HFFc6 (cell line): ENCODE measurements around the gene CALB2. TPM values are rescaled to one million over a fixed set of nuclear protein-coding genes. Genes with fewer than 3 reads are reported as not detected.

Source experiments
- DNase-seq: peaks from one replicate; pipeline ENCODE4 v3.0.0-alpha.2; 2018
- H3K27ac Mint-ChIP-seq: 2 replicates; pipeline ENCODE4 v1.8.0; 2020; ENCODE audit warnings: mild to moderate bottlenecking, mixed read lengths
- H3K27me3 Mint-ChIP-seq: 2 replicates; pipeline ENCODE4 v1.8.0; 2021; ENCODE audit warnings: mild to moderate bottlenecking, moderate library complexity, mixed read lengths; ENCODE audit not compliant: insufficient read depth
- H3K36me3 Mint-ChIP-seq: 2 replicates; pipeline ENCODE4 v1.8.0; 2021; ENCODE audit warnings: low read depth, mixed read lengths
- H3K4me1 Mint-ChIP-seq: 2 replicates; pipeline ENCODE4 v1.8.0; 2020; ENCODE audit warnings: low read depth, mixed read lengths
- H3K4me3 Mint-ChIP-seq: 2 replicates; pipeline ENCODE4 v1.8.0; 2020; ENCODE audit warnings: mild to moderate bottlenecking, moderate library complexity, mixed read lengths
- H3K9me3 Mint-ChIP-seq: 2 replicates; pipeline ENCODE4 v1.8.0; 2020; ENCODE audit warnings: mild to moderate bottlenecking, mixed read lengths
- total RNA-seq, 6 experiments: library from RNA; stranded (reverse); fragmentation: NEBNext Ultra II Directional; extraction: Animal tissue kit (Norgen Biotek cat#: 25700); gene quantifications; 2 replicates in 1 of 6; 3 replicates in 5 of 6; pipeline ENCODE4 v1.2.3, GENCODE V29; 2021
- TF ChIP-seq, protein P1 (sequence below): fragments of 200-600 bp; sonication (generic); IDR thresholded peaks from 2 replicates; pipeline ENCODE4 v1.5.0; 2021; ENCODE audit warnings: antibody characterized with exemption, mild to moderate bottlenecking

Gene CALB2
- total RNA-seq, 6 experiments from 2014 or later = 0.14 to 1.1 (median 0.70) TPM; not detected in 3

DNA sequence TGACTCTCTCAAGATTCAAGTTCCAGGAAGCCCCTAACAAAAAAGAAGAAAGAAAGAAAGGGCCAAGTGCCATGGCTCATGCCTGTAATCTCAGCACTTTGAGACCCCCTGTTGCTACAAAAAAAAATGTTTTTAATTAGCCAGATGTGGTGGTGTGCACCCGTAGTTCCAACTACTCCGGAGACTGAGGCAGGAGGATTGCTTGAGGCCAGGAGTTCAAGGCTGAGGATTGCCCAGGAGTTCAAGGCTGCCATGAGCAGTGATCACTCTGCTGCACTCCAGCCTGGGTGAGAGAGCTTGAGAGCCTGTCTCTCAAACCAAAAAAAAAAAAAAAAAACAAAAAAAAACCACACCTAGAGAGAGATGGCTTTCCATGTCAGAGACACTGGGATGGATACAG lies 64.5 kb downstream of the CALB2 start:
- TF ChIP-seq, protein P1, sequence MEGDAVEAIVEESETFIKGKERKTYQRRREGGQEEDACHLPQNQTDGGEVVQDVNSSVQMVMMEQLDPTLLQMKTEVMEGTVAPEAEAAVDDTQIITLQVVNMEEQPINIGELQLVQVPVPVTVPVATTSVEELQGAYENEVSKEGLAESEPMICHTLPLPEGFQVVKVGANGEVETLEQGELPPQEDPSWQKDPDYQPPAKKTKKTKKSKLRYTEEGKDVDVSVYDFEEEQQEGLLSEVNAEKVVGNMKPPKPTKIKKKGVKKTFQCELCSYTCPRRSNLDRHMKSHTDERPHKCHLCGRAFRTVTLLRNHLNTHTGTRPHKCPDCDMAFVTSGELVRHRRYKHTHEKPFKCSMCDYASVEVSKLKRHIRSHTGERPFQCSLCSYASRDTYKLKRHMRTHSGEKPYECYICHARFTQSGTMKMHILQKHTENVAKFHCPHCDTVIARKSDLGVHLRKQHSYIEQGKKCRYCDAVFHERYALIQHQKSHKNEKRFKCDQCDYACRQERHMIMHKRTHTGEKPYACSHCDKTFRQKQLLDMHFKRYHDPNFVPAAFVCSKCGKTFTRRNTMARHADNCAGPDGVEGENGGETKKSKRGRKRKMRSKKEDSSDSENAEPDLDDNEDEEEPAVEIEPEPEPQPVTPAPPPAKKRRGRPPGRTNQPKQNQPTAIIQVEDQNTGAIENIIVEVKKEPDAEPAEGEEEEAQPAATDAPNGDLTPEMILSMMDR = no peak
- Mint-ChIP-seq H3K4me3 (no peak overlapping the region), H3K27ac (no peak overlapping the region), H3K4me1 (peaks cover under 1% of the 10 kb centered on the region), H3K36me3 (no peaks in the 10 kb centered on the region), H3K27me3 (peaks cover 46% of the 10 kb centered on the region), H3K9me3 (no peaks in the 10 kb centered on the region)
- DNase-seq = no peak

DNA sequence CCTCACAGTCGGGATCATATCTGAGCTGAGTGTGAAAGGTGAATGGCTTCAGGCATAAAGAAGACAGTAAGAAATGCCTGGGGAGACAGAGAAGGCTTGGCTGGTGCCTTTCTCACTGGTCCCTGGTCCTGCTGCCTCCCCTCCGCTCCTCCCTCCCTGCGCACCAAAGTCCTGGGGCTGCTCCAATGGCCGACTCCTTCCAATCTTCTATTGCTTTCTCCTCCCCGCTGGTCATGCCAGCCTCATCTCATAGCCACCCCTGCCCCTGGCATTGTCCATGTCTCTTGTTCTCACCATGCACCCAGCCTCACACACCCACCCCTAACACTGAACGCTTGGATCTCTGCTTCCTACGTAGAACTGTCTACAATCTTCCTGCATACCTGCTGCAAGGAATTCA lies 65.3 kb downstream of the CALB2 start:
- H3K9me3 Mint-ChIP-seq = no peaks in the 10 kb centered on the region
- no peaks in the 10 kb centered on the region for H3K36me3 Mint-ChIP-seq
- TF ChIP-seq, protein P1 = no peak
- peaks cover 9% of the 10 kb centered on the region for H3K4me1 Mint-ChIP-seq
- DNase-seq = no peak
- H3K27me3 Mint-ChIP-seq = peaks cover 46% of the 10 kb centered on the region
- H3K27ac Mint-ChIP-seq = no peak overlapping the region
- H3K4me3 Mint-ChIP-seq = no peak overlapping the region

DNA sequence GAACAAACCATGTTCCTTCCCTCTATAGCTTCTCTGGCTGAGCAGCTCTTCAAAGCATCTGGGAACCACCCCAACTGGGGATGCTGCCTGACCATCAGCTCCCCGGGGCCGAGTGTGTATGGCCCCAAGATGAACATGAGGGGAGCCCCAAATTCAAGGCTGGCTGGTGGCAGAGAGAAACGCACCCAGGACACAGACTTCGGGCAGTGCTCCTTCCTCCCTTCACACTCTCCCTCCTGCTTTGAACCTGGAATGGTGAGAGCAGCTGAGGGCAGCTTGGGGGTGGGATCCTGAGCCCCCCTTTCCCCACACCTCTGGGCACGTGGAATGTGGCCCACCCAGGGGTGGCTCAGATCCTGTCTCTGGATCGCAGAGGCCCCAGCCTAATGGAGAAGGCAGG lies 66.1 kb downstream of the CALB2 start:
- Mint-ChIP-seq H3K4me3 (no peak overlapping the region), H3K9me3 (no peaks in the 10 kb centered on the region), H3K4me1 (peaks cover 16% of the 10 kb centered on the region), H3K27me3 (peaks cover 44% of the 10 kb centered on the region), H3K36me3 (no peaks in the 10 kb centered on the region), H3K27ac (no peak overlapping the region)
- TF ChIP-seq, protein P1 = no peak
- DNase-seq = no peak

DNA sequence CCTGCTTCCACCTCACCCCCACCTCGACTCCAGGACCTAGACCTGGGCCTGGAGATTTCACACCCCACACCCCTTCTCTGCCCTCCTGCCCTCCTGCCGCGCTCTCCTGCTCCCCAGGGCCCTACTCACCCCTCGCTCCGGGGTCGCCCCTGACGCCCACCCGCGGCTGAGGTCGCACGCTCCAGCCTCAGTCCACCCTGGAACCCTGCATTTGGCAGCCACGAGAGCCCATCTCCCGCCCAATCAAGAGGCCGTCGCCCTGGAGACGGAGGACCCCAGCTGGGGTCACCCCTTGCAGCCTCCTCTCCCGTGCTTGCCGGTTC lies 67.2 kb downstream of the CALB2 start:
- Mint-ChIP-seq H3K36me3 (no peaks in the 10 kb centered on the region), H3K9me3 (no peaks in the 10 kb centered on the region), H3K4me3 (no peak overlapping the region), H3K27ac (no peak overlapping the region), H3K4me1 (peaks cover 16% of the 10 kb centered on the region), H3K27me3 (peaks cover 37% of the 10 kb centered on the region)
- no peak for DNase-seq
- TF ChIP-seq, protein P1 = no peak

DNA sequence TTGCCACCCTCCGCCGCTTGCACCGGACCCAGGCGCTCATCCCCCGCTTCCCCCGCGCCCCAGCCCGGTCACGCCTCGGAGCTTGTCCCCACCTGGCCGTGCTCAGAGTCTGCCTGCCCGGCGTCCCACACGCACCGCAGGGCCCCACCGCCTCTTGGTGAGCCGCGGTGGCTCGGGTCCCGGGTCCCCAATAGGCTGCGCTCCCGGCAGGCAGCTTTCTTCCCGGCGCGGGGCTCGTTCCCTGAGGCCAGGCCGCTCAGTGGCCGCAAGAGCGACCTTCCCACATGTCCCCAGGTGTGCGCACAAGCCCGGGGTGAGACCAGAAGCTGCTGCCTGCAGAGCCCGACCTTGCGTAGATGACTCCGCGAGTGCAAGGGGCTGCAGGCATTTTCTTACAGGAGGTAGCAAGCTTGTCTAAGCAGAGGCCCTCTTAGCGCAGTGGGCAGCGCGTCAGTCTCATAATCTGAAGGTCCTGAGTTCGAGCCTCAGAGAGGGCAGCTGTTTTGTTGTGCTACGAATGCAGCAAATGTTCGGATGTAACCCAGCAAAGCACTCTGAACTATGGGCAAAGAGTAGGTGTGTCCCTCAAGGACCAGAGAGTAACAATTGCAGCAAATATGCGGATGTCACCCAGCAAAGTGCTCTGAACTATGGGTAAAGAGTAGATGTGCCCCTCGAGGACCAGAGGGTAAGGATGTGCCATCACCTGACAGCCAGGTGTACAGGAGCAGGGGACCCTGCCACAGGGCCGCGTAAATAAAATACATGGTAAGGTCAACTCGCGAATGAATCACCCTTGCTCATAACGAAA lies 67.8 kb downstream of the CALB2 start:
- Mint-ChIP-seq H3K36me3 (no peaks in the 10 kb centered on the region), H3K4me3 (no peak overlapping the region; the same call in 1 of the 2 replicates), H3K27me3 (peaks cover 36% of the 10 kb centered on the region)

More for the DNA sequence above, 67.8 kb downstream of the CALB2 start:
- TF ChIP-seq, protein P1 = no peak
- no peaks in the 10 kb centered on the region for H3K9me3 Mint-ChIP-seq
- no peak overlapping the region for H3K27ac Mint-ChIP-seq
- peaks cover 16% of the 10 kb centered on the region for H3K4me1 Mint-ChIP-seq
- peak; percentile 71 for DNase-seq
